ENCODE data around the gene REV3L. TPM values are rescaled to one million over a fixed set of nuclear protein-coding genes. Genes with fewer than 3 reads are reported as not detected.

REV3L gene
- total and polyA plus RNA-seq, 2 of the 13 experiments (the other 11 are each of a cell fraction or from before 2014, with no cell fraction given) = 12.8 to 31.3 TPM

- peak; percentile 81 for TF ChIP-seq CSRNP1 (CRISPR knock-in tag; IDR thresholded peaks at IDR 0.05)
- TF ChIP-seq STAT6 (CRISPR knock-in tag; IDR thresholded peaks at IDR 0.05; ENCODE audit: borderline replicate concordance) = peak; percentile 96; the same call in 1 of the 2 replicates
- no peak; the same call in 1 of the 2 replicates for TF ChIP-seq SP5 (CRISPR knock-in tag; IDR thresholded peaks at IDR 0.05; ENCODE audit: borderline replicate concordance, low read depth)
- peak; percentile 94 for TF ChIP-seq ASH2L (IDR thresholded peaks at IDR 0.05; ENCODE audit: insufficient read length, low read depth, low read length)
- peak; percentile 69; the same call in 1 of the 2 replicates for TF ChIP-seq ZNF510 (CRISPR knock-in tag; IDR thresholded peaks at IDR 0.05; ENCODE audit: low read depth)
- TF ChIP-seq SNRNP70 (IDR thresholded peaks at IDR 0.05; ENCODE audit: low read depth, low read length) = no peak
- no peak for TF ChIP-seq ZNF468 (CRISPR knock-in tag; IDR thresholded peaks at IDR 0.05)
- no peak for TF ChIP-seq ZBTB44 (CRISPR knock-in tag; IDR thresholded peaks at IDR 0.05)
- peak; percentile 82; the same call in 1 of the 2 replicates for TF ChIP-seq ZNF563 (CRISPR knock-in tag; IDR thresholded peaks at IDR 0.05)
- TF ChIP-seq TARDBP (CRISPR knock-in tag; IDR thresholded peaks at IDR 0.05) = peak; percentile 77
- TF ChIP-seq ZFP90 (CRISPR knock-in tag; IDR thresholded peaks at IDR 0.05; ENCODE audit: borderline replicate concordance) = peak; percentile 77; the same call in 1 of the 2 replicates
- TF ChIP-seq ZNF362 (CRISPR knock-in tag; IDR thresholded peaks at IDR 0.05; ENCODE audit: borderline replicate concordance) = no peak; the same call in 1 of the 2 replicates
- TF ChIP-seq TCF12 (IDR thresholded peaks at IDR 0.05) = no peak
- peak; percentile 29; the same call in 1 of the 2 replicates for TF ChIP-seq TCF12 (CRISPR knock-in tag; IDR thresholded peaks at IDR 0.05)
- TF ChIP-seq ZNF143 (CRISPR knock-in tag; IDR thresholded peaks at IDR 0.05) = no peak
- no peak for TF ChIP-seq CENPX (CRISPR knock-in tag; IDR thresholded peaks at IDR 0.05)
- no peak for TF ChIP-seq SCMH1 (CRISPR knock-in tag; IDR thresholded peaks at IDR 0.05; ENCODE audit: borderline replicate concordance)
- peak; percentile 83 for TF ChIP-seq TGIF2 (CRISPR knock-in tag; IDR thresholded peaks at IDR 0.05)
- TF ChIP-seq SMAD1 (CRISPR knock-in tag; IDR thresholded peaks at IDR 0.05; ENCODE audit: borderline replicate concordance, low read depth) = peak; percentile 93; the same call in 1 of the 2 replicates
Observed at GRCh38 chr6:111259089-111259831, 223.8 kb downstream of the REV3L start (continued).

Data from HepG2 (cell line).